Skin of body (tissue), 2 donors: Measurements from ENCODE around the gene MMD. TPM values are rescaled to one million over a fixed set of nuclear protein-coding genes. Genes with fewer than 3 reads are reported as not detected.
"Not testable (repeated sequence)": the region's sequence is repeated elsewhere in the genome, so short reads cannot be mapped to it uniquely, and the experiment has no call there.

Experiments used
- DNase-seq: peaks from one replicate; lab custom pipeline; 2025; lab: John Stamatoyannopoulos, UW
- total RNA-seq: library from RNA; depleted of rRNA; stranded (reverse); fragments of >200 nt; gene quantifications from one replicate; pipeline ENCODE4 v1.2.3, GENCODE V29; 2014

MMD gene
- total RNA-seq, 1 donor from 2014 or later: 16.2 TPM

GRCh38 chr17:55395803-55396505 lies 25.7 kb downstream of the MMD start:
- no peak for DNase-seq

DNA sequence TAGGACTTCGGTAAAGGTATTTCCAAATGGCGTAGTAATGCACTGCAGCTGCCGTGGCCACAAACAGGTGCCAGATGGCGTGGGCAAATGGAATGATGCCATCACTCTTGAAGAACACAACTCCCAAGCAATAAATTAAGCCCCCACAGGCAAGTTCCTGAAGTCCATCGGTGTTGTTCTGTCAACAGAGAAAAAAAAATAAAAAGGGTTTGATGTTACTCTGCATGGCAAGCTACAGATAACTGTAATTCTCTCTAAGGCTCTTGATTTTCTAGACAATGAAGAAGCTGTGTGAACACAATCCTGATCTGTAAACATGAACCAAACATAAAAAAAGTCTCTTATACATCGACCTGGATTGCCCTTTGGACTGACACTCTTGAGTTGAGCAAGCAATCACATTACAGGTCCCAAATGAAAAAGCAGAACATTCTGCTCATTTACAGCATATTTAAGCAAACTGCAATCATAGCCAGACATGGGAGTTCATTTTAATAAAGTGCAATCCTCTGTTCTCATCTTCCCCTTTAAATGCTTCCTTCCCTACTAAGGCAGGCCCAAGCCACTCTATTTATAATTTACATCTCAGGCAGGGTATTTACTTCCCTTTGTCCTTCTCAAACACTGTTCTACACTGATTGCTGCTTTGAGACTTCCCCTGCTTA lies 27.1 kb downstream of the MMD start:
- DNase-seq: peak; percentile 2

DNA sequence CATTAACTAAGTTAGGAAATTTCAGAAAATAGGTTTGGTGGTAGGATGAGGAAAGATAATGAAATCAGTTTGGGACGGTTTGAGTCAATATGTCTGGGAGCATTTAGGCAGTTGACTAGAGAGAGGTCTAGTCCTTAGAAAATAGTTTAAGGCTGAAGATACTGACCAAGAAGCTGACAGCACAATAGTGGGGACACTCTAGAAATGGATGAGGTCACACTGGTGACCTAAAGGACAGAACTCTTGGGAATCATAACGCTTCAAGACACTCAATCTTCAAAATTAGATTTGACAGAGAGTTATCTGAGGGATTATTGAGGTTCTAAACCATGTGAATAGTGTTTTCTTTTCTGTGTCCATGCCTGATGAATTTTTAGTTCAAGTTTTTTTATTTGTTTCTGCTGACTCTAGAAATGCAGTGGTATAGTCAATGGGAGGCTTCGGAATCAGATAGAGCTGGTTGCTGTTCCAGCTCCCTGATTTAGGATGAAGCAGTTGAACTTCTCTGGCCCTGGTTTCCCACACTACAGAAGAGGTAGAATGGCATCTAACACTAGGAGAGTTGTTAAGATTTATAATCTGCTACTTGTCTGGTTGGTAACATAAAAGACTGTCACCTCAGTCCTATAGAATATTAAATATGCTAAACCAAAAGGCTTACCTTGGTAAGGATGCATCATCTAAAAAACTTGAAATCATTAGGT lies 29.7 kb downstream of the MMD start:
- no peak for DNase-seq

DNA sequence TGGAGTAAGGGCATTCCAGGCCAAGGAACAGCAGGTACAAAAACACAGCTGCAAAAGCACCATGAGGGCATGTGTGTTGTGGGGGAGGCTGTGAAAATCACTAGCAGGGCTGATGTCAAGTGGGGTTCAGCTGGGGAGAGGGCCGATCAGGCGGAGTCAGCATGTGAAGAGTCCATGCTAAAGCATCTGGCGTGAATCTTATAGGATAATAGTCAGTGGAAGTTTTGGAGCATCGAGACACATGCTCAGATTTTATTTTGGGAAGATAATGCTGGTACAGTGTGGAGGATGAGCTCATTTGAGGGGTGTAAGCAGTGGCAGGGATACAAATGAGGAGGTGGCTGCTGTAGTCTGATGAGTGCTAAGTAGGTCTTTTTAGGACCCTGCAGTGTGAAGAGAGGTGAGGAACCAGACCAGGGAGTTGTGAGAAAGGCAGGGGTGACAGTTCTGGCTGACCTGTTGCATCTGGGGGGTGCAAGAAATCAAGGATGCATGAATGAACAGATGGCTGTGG lies 30.3 kb downstream of the MMD start:
- DNase-seq: no peak

DNA sequence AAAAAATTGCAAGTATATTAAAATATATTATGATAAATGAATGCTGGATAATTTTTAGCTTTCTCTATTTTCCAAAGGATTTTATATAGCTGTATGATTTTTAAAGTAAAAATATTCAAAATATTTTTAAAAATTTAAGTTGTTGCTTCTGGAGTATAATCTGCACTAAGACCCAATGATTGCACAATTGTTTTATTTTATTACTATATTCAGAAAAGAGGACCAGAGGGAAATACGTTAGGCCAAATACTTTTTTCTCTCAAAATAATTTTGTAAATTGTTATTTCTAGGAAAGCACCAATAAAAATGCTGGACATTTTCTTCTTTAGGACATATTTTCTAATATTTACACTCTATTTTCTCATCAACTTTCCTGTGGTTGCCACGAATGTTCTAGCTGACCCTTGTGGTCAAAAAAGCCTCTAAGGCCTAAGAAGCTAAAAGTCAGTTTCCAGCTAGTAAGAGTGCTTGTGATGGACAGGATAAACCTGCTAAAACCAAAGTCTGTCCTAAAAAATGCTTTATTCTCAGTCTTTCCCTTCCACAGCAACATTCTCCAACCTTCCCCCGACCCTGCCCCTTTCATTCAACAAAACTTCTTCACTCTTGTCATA lies 31.2 kb downstream of the MMD start:
- no peak for DNase-seq

- DNase-seq: not testable (repeated sequence)
These were observed 31.9 kb downstream of the MMD start for GRCh38 chr17:55389715-55390114.

GRCh38 chr17:55388842-55389241 lies 32.8 kb downstream of the MMD start:
- DNase-seq: no peak

DNA sequence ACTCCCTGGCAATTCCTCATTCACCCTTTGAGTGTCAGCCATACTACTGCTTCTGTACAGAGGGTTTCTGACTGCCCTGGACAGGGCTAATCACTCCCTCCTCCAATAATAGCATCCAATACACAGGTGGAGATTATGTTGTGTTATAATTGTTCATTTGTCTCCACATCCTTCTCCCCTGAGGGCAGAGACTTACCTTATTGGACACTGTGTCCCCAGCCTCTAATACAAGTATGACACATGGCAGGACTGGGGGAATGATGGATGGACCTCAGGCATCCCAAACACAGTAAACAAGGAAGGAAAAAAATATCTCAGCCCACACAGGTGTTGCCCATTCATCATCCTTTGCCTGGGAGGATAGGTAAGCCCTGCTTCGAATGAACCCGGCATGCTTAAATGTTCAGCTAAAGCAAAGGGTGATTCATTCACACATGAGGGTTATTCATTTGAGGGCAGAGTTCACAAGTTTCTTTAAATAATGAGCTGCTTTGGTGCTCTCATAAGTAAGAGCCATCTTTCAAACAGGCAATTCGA lies 34.8 kb downstream of the MMD start:
- DNase-seq: no peak

GRCh38 chr17:55384643-55385232 lies 36.9 kb downstream of the MMD start:
- DNase-seq: no peak

DNA sequence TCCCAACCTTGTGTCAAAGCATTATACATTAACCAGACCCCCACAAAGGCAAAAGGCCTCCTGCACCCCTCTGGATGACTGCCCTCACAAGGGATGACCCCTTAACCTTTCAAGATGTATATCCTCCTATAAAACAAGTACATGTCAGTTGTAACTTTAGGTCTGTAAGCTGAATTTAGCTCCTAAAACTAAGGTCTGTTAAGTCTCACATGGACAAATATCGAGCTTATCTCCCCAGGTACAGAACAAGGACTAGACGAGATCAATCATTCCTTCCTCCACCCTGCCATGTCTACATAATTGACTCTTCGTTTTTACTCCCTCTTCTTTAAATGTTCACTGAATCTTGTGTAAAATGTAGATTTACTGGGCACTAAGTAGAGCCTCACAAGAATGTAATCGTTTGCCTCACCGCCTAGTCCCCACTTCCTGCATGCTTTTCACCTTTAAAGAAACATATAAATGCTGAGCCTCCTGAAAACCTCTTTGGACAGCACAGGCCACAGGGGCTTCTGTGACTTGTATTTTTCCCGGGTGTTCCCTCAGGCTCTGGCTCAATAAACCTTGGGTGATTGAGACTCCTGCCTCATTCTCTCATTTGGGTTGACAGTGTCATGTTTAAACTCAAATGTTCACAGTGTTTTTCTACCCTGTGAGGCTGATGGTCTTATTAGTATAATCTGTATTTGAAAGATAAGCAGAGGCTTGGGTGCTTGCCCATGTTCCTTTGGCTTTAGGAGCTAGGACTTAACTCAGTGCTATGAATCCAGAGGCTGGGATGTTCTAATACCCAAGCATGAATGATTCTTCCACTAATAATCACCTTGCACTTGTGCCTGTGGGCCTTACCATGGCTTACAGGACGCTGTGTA lies 37.6 kb downstream of the MMD start:
- DNase-seq: no peak

- DNase-seq: no peak
These were observed 40.4 kb downstream of the MMD start for GRCh38 chr17:55381017-55381770.

DNA sequence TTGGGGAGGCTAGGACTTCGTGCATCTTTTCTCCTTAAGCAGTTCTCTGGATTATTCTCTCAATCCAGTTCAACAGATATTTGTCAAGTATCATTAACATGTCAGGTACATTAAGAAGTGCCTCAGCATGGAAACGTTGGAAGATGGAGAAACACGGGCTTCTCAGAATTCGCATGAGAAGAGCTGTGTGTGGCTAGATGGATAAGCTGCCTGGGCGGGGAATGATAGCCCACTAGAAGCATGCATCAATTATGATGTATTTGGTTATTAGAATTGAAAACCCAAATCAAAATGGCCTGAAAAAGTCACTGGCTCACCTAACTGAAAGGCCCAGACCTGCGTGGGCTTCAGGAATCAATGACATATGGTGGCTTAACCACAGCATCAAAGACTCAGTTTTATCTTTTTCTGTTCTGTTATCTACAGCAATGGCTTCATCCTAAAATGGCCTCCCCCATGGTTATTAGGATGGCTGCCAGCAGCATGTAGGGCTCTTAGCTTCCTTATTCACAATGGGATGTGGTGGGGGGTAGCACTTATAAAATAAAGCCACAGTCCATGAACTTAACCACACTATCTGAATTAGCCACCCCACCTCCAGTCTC lies 43.9 kb downstream of the MMD start:
- no peak for DNase-seq

- no peak for DNase-seq
These were observed 52.9 kb downstream of the MMD start for GRCh38 chr17:55368706-55369105.

- DNase-seq: no peak
These were observed 55.6 kb downstream of the MMD start for GRCh38 chr17:55366020-55366481.

GRCh38 chr17:55363033-55363432 lies 58.6 kb downstream of the MMD start:
- no peak for DNase-seq

DNA sequence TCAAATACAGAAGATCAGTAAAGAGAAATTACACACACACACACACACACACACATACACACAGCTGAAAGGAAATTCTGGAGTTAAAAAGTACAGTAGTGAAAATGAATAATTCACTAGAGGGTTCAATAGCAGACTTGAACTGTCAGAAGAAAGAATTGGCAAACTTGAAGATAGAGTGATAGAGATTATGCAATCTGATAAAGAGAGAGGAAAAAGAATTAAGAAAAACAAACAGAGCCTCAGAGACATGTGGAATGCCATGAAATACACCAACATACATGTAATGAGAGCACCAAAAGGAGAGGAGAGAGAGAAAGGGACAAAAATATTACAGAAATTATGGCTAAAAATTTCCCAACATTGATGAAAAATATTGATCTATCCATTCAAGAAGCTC lies 60.7 kb downstream of the MMD start:
- no peak for DNase-seq

- DNase-seq: peak; percentile 42
These were observed 65.0 kb downstream of the MMD start for GRCh38 chr17:55356434-55357328.

GRCh38 chr17:55354941-55355340 lies 66.7 kb downstream of the MMD start:
- no peak for DNase-seq
